AG09319 (cell line): ENCODE measurements around the gene PRSS23.
A peak's percentile ranks its signal among the peaks of the same experiment; 100 is the strongest.
"Not testable (repeated sequence)": the region's sequence is repeated elsewhere in the genome, so short reads cannot be mapped to it uniquely, and the experiment has no call there.

ENCODE experiments used
- DNase-seq: peaks from one replicate; pipeline ENCODE4 v3.0.0-alpha.2; 2010; ENCODE audit warnings: low read depth; ENCODE audit errors: extremely low read depth
- CTCF ChIP-seq: IDR thresholded peaks from 2 replicates; pipeline ENCODE4 v1.5.1; 2011; ENCODE audit warnings: low read depth, mild to moderate bottlenecking, inconsistent platforms, low read length, moderate library complexity

The PRSS23 gene

DNA sequence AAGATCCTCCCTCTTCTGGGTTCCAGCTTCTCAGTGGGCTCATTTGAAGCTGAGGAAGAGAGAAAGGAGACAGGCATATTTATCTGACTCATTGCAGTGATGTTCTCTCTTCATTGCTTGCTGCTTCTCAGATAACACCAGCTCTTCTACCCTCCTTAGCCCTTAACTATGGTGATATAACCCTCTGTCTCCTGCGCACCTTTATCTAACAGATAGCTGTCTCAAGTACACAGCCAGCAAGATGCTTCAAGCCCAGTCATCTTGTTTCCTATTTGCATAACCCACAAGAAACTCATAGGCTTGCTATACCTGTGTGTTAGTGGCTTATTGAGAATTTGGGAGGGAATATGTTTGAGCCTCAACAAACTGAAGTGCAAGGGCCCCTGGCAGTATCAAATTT, 12.6 kb downstream of the PRSS23 start:
- TF ChIP-seq CTCF = no peak
- no peak for DNase-seq

- DNase-seq = no peak
- TF ChIP-seq CTCF = no peak
Measured at GRCh38 chr11:86814775-86815174, 14.4 kb downstream of the PRSS23 start.

DNA sequence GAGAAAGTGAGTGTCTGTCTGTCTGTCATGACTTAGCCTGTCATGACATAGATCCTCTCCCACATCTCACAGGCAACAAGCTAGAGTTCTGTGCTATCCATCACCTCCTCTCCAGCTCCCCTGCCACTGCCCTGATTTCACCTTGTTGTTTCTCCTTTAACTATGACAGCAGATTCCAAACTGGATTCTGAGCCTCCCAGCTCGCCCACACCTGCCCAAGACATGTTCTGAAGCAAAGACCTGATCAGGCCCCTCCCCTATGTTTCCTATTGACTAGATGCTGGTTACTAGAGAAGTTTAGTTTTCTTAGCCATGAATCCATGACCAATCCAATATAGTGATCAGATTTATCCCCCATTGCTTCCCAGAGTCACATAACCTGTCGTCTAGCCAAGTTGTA, 15.4 kb downstream of the PRSS23 start:
- TF ChIP-seq CTCF = no peak
- DNase-seq = no peak

- DNase-seq = no peak
- no peak for TF ChIP-seq CTCF
Measured at GRCh38 chr11:86816251-86816726, 15.9 kb downstream of the PRSS23 start.

DNA sequence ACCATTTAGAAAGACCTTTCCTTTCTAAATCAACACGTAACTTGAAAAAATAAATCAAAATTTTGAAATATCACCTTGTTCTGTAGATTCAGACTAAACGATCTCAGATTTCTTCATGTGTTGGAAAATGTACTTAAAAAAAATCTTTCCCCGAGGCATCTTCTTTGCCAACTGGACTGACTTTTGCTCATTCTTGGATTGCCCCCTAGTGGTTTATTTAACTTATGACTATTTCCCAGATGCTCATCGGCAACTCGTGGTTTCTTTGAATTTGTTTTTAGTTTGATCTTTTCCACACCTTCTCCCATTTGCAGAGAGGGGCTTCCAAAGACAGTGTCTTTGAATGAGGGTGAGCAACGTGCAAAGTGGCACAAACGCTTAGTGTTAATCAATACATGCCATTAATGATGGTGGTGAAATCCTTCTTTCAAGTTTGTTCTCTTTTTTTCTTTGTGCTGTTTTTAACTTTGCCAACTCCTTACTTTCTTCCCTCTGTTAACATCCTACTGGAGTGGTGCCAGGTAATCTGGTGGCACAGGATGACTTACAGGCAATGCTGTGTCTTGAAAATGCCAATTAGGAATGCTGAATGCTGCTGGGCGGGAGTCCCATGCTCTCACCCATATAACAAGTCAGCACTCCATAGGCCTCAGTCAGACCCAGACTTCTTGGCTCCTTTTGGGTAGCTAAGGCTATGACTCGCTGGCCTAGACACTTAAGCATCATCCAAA, 18.3 kb downstream of the PRSS23 start:
- peak; percentile 45 for TF ChIP-seq CTCF
- DNase-seq = peak; percentile 56

DNA sequence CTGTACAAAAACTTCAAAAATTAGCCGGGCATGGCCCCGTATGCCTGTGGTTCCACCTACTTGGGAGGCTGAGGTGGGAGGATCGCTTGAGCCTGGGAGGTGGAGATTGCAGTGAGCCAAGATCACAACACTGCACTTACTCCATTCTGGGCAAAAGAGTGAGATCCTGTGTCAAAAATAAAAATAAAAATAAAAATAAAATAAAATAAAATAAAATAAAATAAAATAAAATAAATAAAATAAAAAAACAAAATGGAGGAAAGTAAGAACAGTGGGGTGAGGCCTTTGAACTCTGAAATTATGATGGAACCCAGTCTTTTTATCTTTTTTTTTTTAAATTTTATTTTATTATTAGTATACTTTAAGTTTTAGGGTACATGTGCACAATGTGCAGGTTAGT, 23.8 kb downstream of the PRSS23 start:
- not testable (repeated sequence) for DNase-seq

GRCh38 chr11:86834376-86834775, 34.0 kb downstream of the PRSS23 start:
- not testable (repeated sequence) for DNase-seq

GRCh38 chr11:86844762-86845508, 44.6 kb downstream of the PRSS23 start:
- not testable (repeated sequence) for DNase-seq

DNA sequence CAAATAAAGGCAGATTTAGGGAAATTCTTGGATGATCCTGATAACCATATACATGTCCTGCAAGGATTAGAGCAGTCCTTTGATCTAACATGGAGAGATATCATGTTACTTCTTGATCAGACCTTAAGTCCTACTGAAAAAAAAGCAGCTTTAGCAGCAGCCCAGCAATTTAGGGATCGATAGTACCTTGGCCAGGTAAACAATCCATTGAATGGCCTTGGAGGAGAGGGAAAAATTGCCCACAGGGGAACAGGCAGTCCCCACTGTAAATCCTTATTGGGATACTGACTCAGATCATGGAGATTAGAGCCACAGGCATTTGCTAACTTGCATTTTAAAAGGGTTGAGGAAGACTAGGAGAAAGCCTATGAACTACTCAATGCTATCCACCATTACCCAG, 47.8 kb downstream of the PRSS23 start:
- TF ChIP-seq CTCF = no peak
- no peak for DNase-seq
